Measurements from ENCODE around the gene AHCYL2. TPM values are rescaled to one million over a fixed set of nuclear protein-coding genes. Genes with fewer than 3 reads are reported as not detected.

AHCYL2 gene
- polyA plus RNA-seq, 3 donors: 10.7 to 14.6 (median 12.1) TPM

DNA sequence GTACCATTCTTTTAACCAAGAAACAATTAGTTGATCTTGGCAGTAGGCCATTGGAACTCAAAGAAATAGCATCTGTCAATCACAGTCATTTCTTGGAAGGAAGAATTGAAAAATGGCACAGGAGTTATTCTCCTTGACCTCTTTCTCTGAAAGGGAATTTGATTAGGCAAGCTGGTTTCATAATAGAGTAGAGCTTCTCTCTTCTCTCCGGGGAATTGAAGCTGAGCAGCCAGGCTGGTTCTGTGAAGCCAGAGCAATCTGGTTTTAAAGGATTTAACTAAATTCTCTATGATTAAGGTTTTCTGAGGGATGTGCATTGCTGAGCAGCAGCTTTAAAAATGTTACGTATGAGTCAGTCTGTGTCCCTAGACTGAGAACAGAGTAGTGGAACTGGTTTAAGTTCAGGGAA lies 70.2 kb downstream of the AHCYL2 start:
- Histone ChIP-seq H3K4me3 (replicated peaks in 1 of 3; ENCODE audit: low read depth in 2 of 3, low read length in 3 of 3) (no peak overlapping the region), H2AFZ (ENCODE audit: insufficient read depth, low read depth, low read length, poor library complexity, severe bottlenecking) (no peak overlapping the region), H3K79me2 (ENCODE audit: insufficient read depth, low read length) (no peaks in the 10 kb centered on the region), H3K9me3 (replicated peaks in 1 of 2; ENCODE audit: control insufficient read depth in 1 of 2, insufficient read depth in 1 of 2, low read length in 2 of 2) (no peaks in the 10 kb centered on the region), H3K4me2 (replicated peaks; ENCODE audit: extremely low read depth, low read length, poor library complexity, severe bottlenecking) (no peak overlapping the region), H3K36me3 (replicated peaks in 1 of 2; ENCODE audit: control insufficient read depth in 1 of 2, insufficient read depth in 2 of 2, low read length in 2 of 2) (no peaks in the 10 kb centered on the region), H3K27ac (ENCODE audit: low read depth in 1 of 2, low read length in 2 of 2) (no peak overlapping the region), H3K4me1 (ENCODE audit: control insufficient read depth in 1 of 2, insufficient read depth in 2 of 2, low read length in 2 of 2) (no peaks in the 10 kb centered on the region), H3K27me3 (ENCODE audit: control insufficient read depth in 2 of 2, insufficient read depth in 2 of 2, low read length in 2 of 2) (no peaks in the 10 kb centered on the region), H3K9ac (ENCODE audit: insufficient read depth, low read length, poor library complexity, severe bottlenecking) (no peak overlapping the region), H4K20me1 (ENCODE audit: insufficient read depth, low read length) (no peaks in the 10 kb centered on the region)
- no peak overlapping the region for H3K27ac Mint-ChIP-seq
- H3K9me3 Mint-ChIP-seq: peaks cover 0 to 2% (median 0%) of the 10 kb centered on the region in 7 donors
- peaks cover 6 to 12% of the 10 kb centered on the region in 2 donors for H3K36me3 Mint-ChIP-seq
- intact Hi-C loops (cut with micrococcal nuclease): no loop called here
- TF ChIP-seq, protein P1, sequence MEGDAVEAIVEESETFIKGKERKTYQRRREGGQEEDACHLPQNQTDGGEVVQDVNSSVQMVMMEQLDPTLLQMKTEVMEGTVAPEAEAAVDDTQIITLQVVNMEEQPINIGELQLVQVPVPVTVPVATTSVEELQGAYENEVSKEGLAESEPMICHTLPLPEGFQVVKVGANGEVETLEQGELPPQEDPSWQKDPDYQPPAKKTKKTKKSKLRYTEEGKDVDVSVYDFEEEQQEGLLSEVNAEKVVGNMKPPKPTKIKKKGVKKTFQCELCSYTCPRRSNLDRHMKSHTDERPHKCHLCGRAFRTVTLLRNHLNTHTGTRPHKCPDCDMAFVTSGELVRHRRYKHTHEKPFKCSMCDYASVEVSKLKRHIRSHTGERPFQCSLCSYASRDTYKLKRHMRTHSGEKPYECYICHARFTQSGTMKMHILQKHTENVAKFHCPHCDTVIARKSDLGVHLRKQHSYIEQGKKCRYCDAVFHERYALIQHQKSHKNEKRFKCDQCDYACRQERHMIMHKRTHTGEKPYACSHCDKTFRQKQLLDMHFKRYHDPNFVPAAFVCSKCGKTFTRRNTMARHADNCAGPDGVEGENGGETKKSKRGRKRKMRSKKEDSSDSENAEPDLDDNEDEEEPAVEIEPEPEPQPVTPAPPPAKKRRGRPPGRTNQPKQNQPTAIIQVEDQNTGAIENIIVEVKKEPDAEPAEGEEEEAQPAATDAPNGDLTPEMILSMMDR (IDR thresholded peaks at IDR 0.05): no peak
- H3K4me1 Mint-ChIP-seq: peaks cover 6% of the 10 kb centered on the region
- no CpG with 5 or more reads among the region's 2 CpGs for WGBS (ENCODE audit: insufficient coverage)
- no peak for DNase-seq
- no peak overlapping the region for H3K4me3 Mint-ChIP-seq
- no peaks in the 10 kb centered on the region for H3K27me3 Mint-ChIP-seq (ENCODE audit: low read depth in 3 of 3)

DNA sequence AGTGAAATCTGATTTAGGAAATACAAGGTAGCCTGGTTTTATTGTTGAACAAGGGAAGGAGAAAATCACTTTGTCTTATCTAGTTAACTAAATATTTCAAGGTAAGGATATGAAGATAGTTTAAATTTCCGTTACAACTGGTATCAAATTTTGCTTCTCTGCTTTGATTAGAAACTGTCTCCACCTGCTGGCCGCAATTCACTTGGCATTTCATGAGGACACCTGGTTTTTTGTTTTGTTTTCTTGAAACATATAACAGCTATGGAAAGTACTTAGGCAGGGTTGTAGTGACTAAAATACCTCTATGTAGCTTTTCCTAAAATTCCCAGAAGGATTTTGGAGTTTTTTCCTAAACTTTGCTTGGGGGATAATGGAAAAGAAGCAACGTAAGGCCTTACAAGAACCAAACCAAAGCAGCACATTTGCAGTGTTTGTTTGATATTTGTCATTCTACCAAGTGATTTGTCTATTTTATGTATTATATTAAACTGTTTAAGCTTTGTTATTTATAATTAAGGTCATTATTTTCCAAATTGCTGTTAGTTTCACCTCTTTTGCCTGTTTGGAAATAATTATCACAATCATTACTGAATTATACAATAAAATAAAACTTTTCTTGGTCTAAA lies 73.6 kb downstream of the AHCYL2 start:
- TF ChIP-seq, protein P1 (IDR thresholded peaks at IDR 0.05): peak; percentile 72

More for the DNA sequence above, 73.6 kb downstream of the AHCYL2 start:
- peaks cover 6% of the 10 kb centered on the region for H3K4me1 Mint-ChIP-seq
- H3K36me3 Mint-ChIP-seq: peaks cover 7 to 11% of the 10 kb centered on the region in 2 donors
- Histone ChIP-seq H3K9me3 (replicated peaks in 1 of 2; ENCODE audit: control insufficient read depth in 1 of 2, insufficient read depth in 1 of 2, low read length in 2 of 2) (no peaks in the 10 kb centered on the region), H3K27me3 (ENCODE audit: control insufficient read depth in 2 of 2, insufficient read depth in 2 of 2, low read length in 2 of 2) (no peaks in the 10 kb centered on the region), H3K4me2 (replicated peaks; ENCODE audit: extremely low read depth, low read length, poor library complexity, severe bottlenecking) (no peak overlapping the region), H3K79me2 (ENCODE audit: insufficient read depth, low read length) (no peaks in the 10 kb centered on the region), H3K4me1 (ENCODE audit: control insufficient read depth in 1 of 2, insufficient read depth in 2 of 2, low read length in 2 of 2) (no peaks in the 10 kb centered on the region), H3K9ac (ENCODE audit: insufficient read depth, low read length, poor library complexity, severe bottlenecking) (no peak overlapping the region), H2AFZ (ENCODE audit: insufficient read depth, low read depth, low read length, poor library complexity, severe bottlenecking) (no peak overlapping the region), H4K20me1 (ENCODE audit: insufficient read depth, low read length) (no peaks in the 10 kb centered on the region), H3K4me3 (replicated peaks in 1 of 3; ENCODE audit: low read depth in 2 of 3, low read length in 3 of 3) (no peak overlapping the region), H3K36me3 (replicated peaks in 1 of 2; ENCODE audit: control insufficient read depth in 1 of 2, insufficient read depth in 2 of 2, low read length in 2 of 2) (no peaks in the 10 kb centered on the region), H3K27ac (ENCODE audit: low read depth in 1 of 2, low read length in 2 of 2) (no peak overlapping the region)
- no peak overlapping the region for H3K4me3 Mint-ChIP-seq
- peaks cover 2 to 11% (median 6%) of the 10 kb centered on the region in 7 donors for H3K9me3 Mint-ChIP-seq
- no peak overlapping the region for H3K27ac Mint-ChIP-seq
- no peaks in the 10 kb centered on the region for H3K27me3 Mint-ChIP-seq (ENCODE audit: low read depth in 3 of 3)
- DNase-seq: peak; percentile 4 to 16 (median 6)
- intact Hi-C loops (cut with micrococcal nuclease): no loop called here
- WGBS (ENCODE audit: insufficient coverage): no CpG with 5 or more reads among the region's 3 CpGs
